ENCODE results near the gene ROR1. TPM values are rescaled to one million over a fixed set of nuclear protein-coding genes. Genes with fewer than 3 reads are reported as not detected.

The ROR1 gene
- total RNA-seq, 3 donors from 2014 or later: 3.1 to 19.8 (median 3.4) TPM

- TF ChIP-seq CTCF (IDR thresholded peaks at IDR 0.05): no peak
- ATAC-seq (no peak), DNase-seq (no peak)
- Histone ChIP-seq H3K36me3 (ENCODE audit: low read depth) (no peaks in the 10 kb centered on the region), H3K4me3 (no peak overlapping the region), H3K4me1 (ENCODE audit: low read depth) (no peaks in the 10 kb centered on the region), H3K9me3 (no peaks in the 10 kb centered on the region)
- intact Hi-C loops (cut with DNase I, micrococcal nuclease): loop anchor here in 1 of 2 donors (10.0 kb wide), 1 partner anchor 453 kb away; no protein-coding TSS in a partner anchor
These were observed 373.9 kb downstream of the ROR1 start for GRCh38 chr1:64147759-64148158.

GRCh38 chr1:64150266-64150665 is 376.4 kb downstream of the ROR1 start:
- no peaks in the 10 kb centered on the region for H3K9me3 ChIP-seq
- ATAC-seq (no peak), DNase-seq (no peak)
- TF ChIP-seq CTCF (IDR thresholded peaks at IDR 0.05): no peak
- no peaks in the 10 kb centered on the region for H3K4me1 ChIP-seq (ENCODE audit: low read depth)
- H3K36me3 ChIP-seq (ENCODE audit: low read depth): no peaks in the 10 kb centered on the region
- intact Hi-C loops (cut with DNase I, micrococcal nuclease): no loop called here
- no peak overlapping the region for H3K4me3 ChIP-seq

GRCh38 chr1:64150729-64151230 is 377.0 kb downstream of the ROR1 start:
- intact Hi-C loops (cut with DNase I, micrococcal nuclease): no loop called here
- no peak for ATAC-seq

GRCh38 chr1:64155278-64155677 is 381.5 kb downstream of the ROR1 start:
- ATAC-seq: no peak
- DNase-seq: no peak
- Histone ChIP-seq H3K9me3 (no peaks in the 10 kb centered on the region), H3K4me1 (ENCODE audit: low read depth) (no peaks in the 10 kb centered on the region), H3K36me3 (ENCODE audit: low read depth) (no peaks in the 10 kb centered on the region), H3K4me3 (no peak overlapping the region)
- TF ChIP-seq CTCF (IDR thresholded peaks at IDR 0.05): no peak
- intact Hi-C loops (cut with DNase I, micrococcal nuclease): no loop called here

More at GRCh38 chr1:64150729-64151230, 377.0 kb downstream of the ROR1 start:
- no peaks in the 10 kb centered on the region for H3K9me3 ChIP-seq
- H3K4me3 ChIP-seq: no peak overlapping the region
- DNase-seq: no peak
- no peaks in the 10 kb centered on the region for H3K4me1 ChIP-seq (ENCODE audit: low read depth)
- no peak for TF ChIP-seq CTCF (IDR thresholded peaks at IDR 0.05)
- no peaks in the 10 kb centered on the region for H3K36me3 ChIP-seq (ENCODE audit: low read depth)

- ATAC-seq (no peak), DNase-seq (no peak)
- intact Hi-C loops (cut with DNase I, micrococcal nuclease): no loop called here
- Histone ChIP-seq H3K9me3 (no peaks in the 10 kb centered on the region), H3K4me3 (no peak overlapping the region), H3K36me3 (ENCODE audit: low read depth) (no peaks in the 10 kb centered on the region), H3K4me1 (ENCODE audit: low read depth) (no peaks in the 10 kb centered on the region)
- no peak for TF ChIP-seq CTCF (IDR thresholded peaks at IDR 0.05)
These were observed 387.6 kb downstream of the ROR1 start for GRCh38 chr1:64161357-64161941.

Data from mucosa of descending colon (tissue), 3 donors.